Hematopoietic multipotent progenitor cell (in vitro differentiated cells): Measurements from ENCODE around the gene GPR155. TPM values are rescaled to one million over a fixed set of nuclear protein-coding genes. Genes with fewer than 3 reads are reported as not detected.
"Not testable (repeated sequence)": the region's sequence is repeated elsewhere in the genome, so short reads cannot be mapped to it uniquely, and the experiment has no call there.

Experiments used
- DNase-seq, 3 donors: peaks; one replicate each; pipeline ENCODE4 v3.0.0-alpha.2; 2011 to 2015; ENCODE audit warnings: low read depth in 2 of 3, low spot score in 2 of 3
- total RNA-seq: library from RNA; depleted of rRNA; stranded (reverse); fragments of >200 nt; gene quantifications from one replicate; pipeline ENCODE4 v1.2.3, GENCODE V29; 2012

Gene GPR155
- total RNA-seq, 1 donor = 2.7 TPM

DNA sequence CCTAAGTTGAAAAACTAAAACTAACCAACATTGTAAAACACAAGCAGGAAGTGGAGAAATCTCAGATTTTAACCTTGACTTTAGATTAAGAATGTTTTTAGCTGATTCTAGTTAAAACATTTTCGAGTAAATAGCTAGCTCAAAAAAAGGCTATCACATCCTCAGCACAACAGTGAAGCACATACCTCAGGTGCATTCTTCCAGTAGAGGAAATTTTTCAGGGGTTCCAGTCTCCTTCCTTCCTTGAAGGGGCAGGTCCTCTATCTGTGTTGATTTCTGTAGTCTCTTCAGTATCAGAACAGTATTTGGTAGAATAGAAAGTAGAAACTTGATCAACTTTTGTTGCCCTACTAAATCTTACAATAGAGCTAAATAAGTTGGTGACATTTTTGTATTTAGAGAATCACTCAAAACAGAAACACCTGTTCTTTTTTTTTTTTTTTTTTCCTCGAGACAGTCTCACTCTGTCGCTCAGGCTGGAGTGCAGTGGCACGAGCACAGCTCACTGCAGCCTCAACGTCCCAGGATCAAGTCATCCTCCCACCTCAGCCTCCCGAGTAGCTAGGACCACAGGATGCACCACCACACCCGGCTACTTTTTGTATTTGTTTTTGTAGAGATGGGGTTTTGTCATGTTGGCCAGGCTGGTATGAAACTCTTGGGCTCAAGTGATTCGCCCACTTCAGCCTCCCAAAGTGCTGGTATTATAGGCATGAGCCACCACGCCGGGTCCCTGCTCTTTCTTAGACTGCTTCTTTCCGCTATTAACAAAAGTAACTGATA is 6.9 kb upstream of the GPR155 start:
- no peak for DNase-seq

GRCh38 chr2:174492963-174493431 is 6.2 kb upstream of the GPR155 start:
- peak in 2 of 3 donors; percentile 63 to 88 for DNase-seq

DNA sequence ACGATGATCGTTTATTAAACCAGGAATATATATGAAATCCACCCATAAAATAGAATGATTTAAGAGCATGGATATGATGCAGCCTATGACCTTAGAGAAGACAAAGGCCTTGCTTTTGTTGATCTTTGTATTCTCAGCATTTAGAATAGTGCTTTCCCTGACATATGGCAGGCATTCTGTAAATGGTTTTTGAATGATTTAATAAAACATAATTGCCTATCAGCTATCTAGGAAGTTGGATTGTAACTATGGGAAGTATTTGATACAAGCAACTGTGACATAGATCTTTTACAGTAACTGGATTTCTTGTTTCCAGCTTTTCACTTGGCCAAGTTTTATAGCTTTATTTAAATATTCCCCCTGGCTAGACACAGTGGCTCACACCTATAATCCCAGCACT is 5.1 kb upstream of the GPR155 start:
- DNase-seq = no peak

- DNase-seq = no peak
Observed at GRCh38 chr2:174490051-174490450, 3.2 kb upstream of the GPR155 start.

DNA sequence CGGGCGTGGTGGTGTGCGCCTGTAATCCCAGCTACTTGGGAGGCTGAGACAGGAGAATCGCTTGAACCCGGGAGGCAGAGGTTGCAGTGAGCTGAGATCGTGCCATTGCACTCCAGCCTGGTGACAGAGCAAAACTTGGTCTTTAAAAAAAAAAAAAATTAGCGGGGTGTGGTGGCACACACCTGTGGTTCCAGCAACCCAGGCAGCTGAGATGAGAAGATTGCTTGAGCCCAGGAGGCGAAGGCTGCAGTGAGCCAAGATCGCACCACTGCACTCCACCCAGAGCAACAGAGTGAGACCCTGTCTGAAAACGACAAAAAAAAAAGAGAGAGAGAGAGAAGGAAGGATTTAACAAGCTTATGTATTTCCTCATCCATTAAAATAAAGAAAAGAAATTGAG is 2.7 kb upstream of the GPR155 start:
- not testable (repeated sequence) for DNase-seq

GRCh38 chr2:174487820-174488162 is 962 bp upstream of the GPR155 start:
- DNase-seq = no peak

DNA sequence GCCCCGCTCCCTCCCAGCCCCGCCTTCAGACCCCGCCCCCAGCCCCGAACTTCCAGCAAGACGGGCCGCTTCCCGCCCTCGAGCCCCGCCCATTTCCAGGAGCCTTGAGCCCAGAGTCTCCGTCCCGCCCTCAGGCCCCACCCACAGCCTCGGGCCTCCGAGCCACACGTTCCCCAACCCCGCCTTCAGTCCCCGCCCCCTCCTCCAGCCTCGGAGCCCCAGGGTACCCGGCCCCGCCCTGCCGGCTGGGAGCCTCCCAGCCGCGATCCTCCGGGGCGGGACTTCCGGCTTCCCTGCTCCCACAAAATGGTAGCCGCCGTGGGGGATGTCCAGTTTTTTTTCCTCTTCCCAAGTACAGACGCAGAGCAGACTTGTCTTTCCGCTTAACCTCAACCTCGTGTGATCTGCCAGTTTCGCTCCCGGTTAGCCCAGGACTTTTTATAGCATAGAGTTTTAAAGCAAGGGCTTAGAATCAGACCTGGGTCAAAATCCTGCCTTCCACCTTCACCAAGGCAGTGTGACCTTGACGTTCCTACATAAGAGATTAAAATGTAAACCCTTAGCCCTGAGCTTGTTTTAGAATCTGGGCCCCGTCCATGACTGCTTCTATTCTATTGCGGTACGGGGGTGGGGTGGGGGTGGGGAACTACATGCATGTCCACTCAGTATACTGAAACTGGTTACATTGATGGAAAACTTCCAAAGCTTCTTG is 435 bp upstream of the GPR155 start:
- peak; percentile 81 to 98 (median 98) for DNase-seq

DNA sequence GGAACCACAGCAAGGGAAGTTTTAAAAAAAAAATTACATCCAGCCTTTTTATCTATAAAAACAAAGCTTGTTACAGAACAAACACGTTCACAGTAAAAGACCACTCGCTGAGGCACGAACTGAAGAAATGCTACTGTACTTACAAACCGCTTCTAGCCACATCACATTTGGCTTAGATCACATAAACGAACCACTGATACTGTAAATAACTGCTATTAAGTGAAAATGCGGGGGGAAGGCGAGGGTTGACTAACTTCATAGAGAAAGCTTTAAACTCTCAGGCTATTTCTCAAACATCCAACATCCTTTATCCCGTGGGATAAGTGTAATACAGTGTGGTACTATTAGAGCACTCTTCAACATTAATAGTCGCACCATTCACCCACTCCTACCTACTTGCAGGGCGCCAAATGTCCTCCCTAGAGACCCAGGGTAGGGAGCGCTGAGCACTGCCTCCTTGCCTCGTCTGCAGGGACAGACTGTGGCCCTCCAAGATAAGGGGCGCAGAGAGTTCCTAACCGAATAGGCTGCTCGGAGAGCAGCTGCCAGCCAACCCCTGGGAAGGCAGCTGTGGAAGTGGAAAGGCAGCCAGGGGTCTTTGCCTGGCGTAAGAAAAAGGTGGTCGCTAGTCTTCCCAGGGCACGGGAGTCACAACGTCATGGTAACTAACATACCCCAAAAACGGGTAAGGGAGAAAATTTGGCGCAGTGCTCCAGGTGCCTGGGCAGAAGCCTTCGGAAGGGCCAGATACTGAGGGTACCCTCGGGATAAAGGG is 854 bp downstream of the GPR155 start:
- peak in 2 of 3 donors; percentile 31 to 33 for DNase-seq

DNA sequence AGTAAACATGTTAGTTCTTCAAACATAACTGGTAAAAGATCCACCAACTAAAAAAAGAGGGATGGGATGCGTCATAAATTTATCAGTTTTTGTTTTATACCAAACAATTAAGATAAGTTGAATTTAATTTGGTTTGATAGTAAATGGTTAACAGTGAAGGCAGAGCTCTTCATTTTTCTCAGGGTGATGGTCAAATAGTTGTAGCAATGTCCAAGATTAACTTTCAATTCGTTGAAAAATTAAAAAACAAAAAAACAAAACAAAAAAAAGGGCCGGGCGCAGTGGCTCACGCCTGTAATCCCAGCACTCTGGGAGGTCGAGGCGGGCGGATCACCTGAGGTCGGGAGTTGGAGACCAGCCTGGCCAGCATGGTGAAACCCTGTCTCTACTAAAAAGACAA is 1.8 kb downstream of the GPR155 start:
- DNase-seq = not testable (repeated sequence)

GRCh38 chr2:174484573-174484972 is 2.3 kb downstream of the GPR155 start:
- no peak for DNase-seq

DNA sequence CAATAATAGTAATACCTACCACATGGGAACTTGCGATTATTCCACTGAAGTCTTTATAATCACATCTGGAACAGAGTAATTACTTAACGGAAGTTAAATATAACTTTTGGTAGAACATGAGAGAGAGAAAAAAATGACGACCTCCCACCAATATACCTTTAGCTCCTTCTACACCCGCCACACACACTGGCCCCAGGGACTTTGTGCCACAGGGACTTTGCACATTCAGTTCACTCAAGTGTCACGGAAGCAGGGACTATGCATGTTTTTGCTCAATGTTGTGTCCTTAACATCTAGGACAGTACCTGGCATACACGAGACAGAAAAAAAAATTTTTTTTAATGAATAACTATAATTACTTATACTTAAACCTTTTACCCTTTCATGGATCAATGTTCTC is 4.0 kb downstream of the GPR155 start:
- DNase-seq = no peak

DNA sequence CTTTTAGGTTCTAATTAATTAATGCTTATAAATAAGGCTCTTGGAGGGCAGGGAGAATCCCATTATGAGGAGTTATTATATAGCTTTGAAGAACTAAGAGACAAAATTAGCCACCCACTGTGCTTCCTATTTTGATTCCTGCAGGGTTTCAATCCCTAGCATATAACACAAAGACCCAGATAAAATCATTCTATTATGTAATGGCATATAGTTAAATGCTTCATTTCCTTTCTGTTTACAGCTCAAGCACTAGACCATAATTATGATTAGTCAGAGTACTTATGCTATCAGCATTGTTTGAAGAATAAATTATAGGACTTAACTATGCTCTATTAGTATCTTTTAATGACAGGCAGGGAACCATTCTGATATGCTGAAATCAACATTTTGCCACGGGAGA is 9.1 kb downstream of the GPR155 start:
- DNase-seq = no peak

DNA sequence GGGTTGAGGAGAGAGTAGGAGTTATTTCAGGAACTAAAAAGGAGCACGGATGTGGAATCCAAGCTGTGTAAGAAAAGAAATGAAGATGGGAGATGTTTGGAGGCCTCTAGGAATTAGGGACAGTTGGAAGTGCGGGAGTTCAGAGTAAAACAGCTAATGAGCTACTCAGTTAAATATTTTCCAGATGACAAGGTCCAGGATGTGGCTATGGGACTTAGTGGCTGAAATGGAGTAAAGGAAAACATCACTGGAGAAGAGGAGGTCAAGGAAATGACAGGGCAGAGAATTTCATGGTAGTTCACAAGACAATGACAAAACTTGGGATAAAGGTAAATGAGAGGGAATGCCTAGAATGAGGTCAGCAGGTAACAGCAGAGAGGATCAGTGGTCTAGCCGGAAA is 13.0 kb downstream of the GPR155 start:
- DNase-seq = no peak

- DNase-seq = no peak
Observed at GRCh38 chr2:174465327-174465726, 21.5 kb downstream of the GPR155 start.

GRCh38 chr2:174461221-174461620 is 25.6 kb downstream of the GPR155 start:
- no peak for DNase-seq

DNA sequence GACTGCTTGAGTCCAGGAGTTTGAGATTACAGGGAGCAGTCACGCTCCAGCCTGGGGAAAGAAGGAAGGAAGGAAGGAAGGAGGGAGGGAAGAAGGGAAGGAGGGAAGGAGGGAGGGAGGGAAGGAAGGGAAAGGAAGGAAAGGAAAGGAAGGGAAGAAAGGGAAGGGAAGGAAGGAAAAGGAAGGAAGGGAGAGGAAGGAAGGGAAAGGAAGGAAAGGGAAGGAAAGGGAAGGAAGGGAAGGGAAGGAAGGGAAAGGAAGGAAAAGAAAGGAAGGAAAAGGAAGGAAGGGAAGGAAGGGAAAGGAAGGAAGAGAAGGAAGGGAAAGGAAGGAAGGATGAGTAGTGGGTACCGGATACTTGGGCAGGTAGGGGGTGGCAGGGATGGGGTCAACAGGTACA is 32.3 kb downstream of the GPR155 start:
- DNase-seq = no peak

DNA sequence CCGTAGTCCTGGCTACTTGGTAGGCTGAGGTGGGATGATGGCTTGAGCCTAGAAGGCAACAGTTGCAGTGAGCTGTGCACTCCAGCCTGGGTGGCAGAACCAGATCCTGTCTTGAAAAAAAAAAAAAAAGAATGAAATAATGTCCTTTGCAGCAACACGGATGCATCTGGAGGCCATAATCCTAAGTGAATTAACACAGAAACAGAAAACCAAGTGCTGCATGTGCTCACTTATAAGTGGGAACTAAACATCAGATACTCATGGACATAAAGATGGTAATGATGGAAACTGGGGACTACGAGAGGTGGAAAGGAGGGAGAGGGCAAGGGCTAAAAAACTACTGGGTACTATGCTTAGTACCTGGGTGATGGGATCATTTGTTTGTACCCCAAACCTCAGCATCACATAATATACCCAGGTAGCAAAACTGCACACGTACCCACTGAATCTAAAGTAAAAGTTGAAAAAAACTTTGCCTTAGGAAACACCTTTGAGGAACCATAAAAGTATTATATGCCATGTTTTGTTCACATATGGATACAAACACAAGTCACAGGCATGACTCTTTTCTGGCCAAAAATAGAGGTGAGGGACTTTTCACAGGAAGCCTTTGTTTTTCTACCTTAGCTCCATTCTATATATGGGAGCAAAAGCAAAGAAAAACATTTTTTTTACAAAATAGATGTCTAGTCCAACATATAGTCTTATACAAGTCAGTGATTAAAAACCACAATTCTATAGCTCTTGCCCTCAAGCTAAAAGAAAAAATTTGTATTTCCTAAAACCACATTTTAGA is 36.6 kb downstream of the GPR155 start:
- DNase-seq = no peak

DNA sequence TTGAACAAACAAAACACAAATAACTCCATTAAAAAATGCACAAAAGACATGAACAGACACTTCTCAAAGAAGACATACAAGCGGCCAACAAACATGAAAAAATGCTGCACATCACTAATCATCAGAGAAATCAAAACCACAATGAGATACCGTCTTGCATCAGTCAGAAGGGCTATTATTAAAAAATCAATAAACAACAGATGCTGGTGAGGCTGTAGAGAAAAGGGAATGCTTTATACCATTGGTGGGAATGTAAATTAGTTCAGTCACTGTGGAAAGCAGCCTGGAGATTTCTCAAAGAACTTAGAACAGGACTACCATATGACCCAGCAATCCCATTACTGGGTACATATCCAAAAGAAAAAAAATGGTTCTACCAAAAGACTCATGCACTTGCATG is 37.8 kb downstream of the GPR155 start:
- DNase-seq = no peak

- no peak for DNase-seq
Observed at GRCh38 chr2:174446531-174446930, 40.3 kb downstream of the GPR155 start.

GRCh38 chr2:174445248-174445647 is 41.6 kb downstream of the GPR155 start:
- no peak for DNase-seq

DNA sequence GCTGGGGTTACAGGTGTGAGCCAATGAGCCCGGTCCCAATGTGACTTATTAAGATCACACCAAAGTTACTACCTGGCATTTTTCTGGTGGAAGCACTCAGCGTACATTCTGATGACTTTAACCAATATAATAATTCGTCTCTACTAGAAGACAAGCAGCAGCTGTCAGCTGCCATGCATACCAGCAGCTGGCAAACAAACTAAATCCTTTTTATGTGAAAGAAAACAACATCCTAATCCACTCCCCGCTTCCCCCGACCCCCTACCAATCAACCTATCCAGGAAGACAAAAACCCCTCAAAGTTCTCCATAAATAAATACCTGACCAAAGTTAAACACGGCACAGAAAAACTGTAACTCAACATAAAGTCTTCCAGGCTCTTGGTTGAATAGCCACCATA is 42.1 kb downstream of the GPR155 start:
- DNase-seq = no peak
